KOPT-K1 (cell line): ENCODE measurements around the gene ADRA1B.
"Not testable (repeated sequence)": the region's sequence is repeated elsewhere in the genome, so short reads cannot be mapped to it uniquely, and the experiment has no call there.

Source experiments
- H3K27ac ChIP-seq: fragments of 200-600 bp; sonication (generic); 2 replicates; pipeline ENCODE4 v1.5.1; 2016; ENCODE audit warnings: antibody characterized with exemption, mild to moderate bottlenecking, low read depth, low read length; ENCODE audit not compliant: poor library complexity, severe bottlenecking
- H3K36me3 ChIP-seq: fragments of 200-600 bp; sonication (generic); 2 replicates; pipeline ENCODE4 v1.5.1; 2017; ENCODE audit warnings: antibody characterized with exemption, mild to moderate bottlenecking, low read length, moderate library complexity; ENCODE audit not compliant: insufficient read depth
- H3K9me3 ChIP-seq: fragments of 200-600 bp; sonication (generic); 2 replicates; pipeline ENCODE4 v1.5.1; 2017; ENCODE audit warnings: antibody characterized with exemption, low read length, mild to moderate bottlenecking; ENCODE audit not compliant: insufficient read depth, poor library complexity, severe bottlenecking

The ADRA1B gene

DNA sequence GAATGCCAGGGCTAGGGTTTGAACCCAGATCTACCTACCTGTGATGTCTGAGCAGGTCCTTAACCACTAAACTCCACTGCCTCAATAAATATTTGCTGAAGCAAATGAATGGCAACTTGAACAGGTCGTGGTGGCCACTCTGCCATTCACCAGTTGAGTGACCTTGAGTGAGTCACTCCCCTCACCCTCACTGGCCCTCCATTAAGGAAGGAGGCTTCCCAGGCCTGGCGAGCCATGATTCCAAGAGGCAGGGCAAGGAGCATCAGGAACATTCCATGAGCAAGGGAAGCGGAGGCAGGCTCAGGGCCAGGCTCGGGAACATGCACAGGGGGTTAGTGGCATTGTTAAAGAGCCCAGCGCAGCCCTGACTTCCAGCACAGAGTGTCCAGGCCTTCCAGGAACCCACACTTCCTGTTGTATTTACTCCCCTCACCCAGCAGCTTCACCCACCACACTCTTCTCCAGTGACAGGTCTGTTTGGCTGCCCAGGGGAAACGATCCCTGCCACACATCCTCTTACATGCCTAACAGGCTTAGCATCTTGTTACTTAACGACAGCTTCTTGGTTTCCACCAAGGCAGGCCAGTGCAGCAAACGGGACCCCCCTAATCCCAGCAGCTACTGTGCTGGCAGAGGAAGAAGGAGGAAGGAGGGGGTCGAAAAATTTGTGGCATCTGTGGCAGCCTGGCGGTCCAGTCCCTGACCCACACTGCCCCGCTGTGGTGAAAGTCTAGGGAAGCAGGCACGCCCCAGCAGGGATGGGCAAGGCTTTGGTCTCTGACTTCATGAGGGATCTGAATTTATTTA lies 49.0 kb downstream of the ADRA1B start:
- no peaks in the 10 kb centered on the region for H3K36me3 ChIP-seq
- H3K9me3 ChIP-seq, result no peaks in the 10 kb centered on the region
- no peak overlapping the region for H3K27ac ChIP-seq

DNA sequence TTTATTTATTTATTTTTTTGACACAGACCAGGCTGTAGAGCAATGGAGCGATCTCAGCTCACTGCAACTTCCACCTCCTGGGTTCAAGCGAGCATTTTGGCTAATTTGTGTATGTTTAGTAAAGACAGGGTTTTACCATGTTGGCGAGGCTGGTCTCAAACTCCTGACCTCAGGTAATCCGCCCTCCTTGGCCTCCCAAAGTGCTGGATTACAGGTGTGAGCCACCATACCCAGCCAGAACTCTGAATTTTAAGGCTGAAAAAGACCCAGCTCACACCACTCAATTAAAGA lies 49.5 kb downstream of the ADRA1B start:
- not testable (repeated sequence) for H3K27ac ChIP-seq, H3K36me3 ChIP-seq, H3K9me3 ChIP-seq

DNA sequence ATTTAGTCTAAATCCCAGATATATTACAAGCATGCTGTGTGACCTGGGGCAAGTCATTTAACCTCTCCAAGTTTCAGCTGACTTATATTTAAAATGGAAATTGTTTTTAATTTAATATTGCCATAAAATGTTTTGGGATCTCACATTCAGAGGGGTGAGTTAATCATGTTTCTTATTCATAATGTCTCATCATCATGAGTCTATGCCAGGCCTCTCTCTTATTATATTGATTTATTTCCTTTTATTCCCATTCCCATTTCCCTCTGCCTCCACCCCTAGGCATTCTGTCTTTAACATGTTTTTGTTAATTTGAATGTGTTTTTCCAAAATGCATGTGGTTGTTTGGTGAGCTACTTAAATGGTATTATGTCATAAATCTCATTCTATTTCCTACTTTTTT lies 53.7 kb downstream of the ADRA1B start:
- H3K27ac ChIP-seq, result no peak overlapping the region
- no peaks in the 10 kb centered on the region for H3K36me3 ChIP-seq
- H3K9me3 ChIP-seq, result no peaks in the 10 kb centered on the region

DNA sequence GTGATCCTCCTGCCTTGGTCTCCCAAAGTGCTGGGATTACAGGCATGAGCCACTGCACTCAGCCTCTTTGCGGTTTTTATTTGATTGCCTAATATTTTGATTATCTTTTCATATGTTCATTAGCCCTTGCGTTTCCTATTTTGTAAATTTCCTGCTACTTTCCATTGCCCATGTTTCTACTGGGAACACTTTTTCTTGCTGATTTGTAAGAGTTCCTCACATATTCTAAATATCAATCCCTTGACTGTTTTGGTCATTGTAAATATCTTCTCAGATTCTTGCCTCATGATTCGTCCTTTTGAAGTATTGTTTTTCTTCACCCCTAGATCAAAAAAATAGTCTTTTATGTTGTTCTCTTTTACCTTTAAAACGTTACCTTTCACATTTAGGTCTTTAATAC lies 54.8 kb downstream of the ADRA1B start:
- Histone ChIP-seq H3K27ac (no peak overlapping the region), H3K36me3 (no peaks in the 10 kb centered on the region), H3K9me3 (no peaks in the 10 kb centered on the region)

DNA sequence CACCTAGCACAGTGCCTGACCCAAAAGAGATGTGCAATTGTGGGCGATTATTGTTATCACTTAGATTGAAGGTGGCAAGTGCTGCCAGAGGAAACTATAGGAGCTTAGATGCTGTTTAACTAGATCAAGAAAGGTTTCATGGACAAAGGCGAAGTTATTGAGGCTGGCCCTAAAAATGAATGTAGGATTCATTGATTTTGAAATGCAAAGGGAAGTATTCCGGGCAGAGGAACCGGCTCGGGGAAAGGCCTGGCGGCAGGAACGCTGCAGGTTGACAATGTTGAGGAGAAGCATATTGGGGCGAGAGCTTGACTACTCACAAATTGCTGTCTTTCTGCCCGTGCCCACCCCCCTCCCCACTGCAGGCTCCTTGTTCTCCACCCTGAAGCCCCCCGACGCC lies 55.2 kb downstream of the ADRA1B start:
- Histone ChIP-seq H3K36me3 (no peaks in the 10 kb centered on the region), H3K27ac (no peak overlapping the region)

DNA sequence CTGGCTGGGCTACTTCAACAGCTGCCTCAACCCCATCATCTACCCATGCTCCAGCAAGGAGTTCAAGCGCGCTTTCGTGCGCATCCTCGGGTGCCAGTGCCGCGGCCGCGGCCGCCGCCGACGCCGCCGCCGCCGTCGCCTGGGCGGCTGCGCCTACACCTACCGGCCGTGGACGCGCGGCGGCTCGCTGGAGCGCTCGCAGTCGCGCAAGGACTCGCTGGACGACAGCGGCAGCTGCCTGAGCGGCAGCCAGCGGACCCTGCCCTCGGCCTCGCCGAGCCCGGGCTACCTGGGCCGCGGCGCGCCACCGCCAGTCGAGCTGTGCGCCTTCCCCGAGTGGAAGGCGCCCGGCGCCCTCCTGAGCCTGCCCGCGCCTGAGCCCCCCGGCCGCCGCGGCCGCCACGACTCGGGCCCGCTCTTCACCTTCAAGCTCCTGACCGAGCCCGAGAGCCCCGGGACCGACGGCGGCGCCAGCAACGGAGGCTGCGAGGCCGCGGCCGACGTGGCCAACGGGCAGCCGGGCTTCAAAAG lies 55.7 kb downstream of the ADRA1B start:
- H3K36me3 ChIP-seq, result no peaks in the 10 kb centered on the region
- no peak overlapping the region for H3K27ac ChIP-seq
- H3K9me3 ChIP-seq, result no peaks in the 10 kb centered on the region

More for the DNA sequence above, 55.2 kb downstream of the ADRA1B start:
- no peaks in the 10 kb centered on the region for H3K9me3 ChIP-seq

DNA sequence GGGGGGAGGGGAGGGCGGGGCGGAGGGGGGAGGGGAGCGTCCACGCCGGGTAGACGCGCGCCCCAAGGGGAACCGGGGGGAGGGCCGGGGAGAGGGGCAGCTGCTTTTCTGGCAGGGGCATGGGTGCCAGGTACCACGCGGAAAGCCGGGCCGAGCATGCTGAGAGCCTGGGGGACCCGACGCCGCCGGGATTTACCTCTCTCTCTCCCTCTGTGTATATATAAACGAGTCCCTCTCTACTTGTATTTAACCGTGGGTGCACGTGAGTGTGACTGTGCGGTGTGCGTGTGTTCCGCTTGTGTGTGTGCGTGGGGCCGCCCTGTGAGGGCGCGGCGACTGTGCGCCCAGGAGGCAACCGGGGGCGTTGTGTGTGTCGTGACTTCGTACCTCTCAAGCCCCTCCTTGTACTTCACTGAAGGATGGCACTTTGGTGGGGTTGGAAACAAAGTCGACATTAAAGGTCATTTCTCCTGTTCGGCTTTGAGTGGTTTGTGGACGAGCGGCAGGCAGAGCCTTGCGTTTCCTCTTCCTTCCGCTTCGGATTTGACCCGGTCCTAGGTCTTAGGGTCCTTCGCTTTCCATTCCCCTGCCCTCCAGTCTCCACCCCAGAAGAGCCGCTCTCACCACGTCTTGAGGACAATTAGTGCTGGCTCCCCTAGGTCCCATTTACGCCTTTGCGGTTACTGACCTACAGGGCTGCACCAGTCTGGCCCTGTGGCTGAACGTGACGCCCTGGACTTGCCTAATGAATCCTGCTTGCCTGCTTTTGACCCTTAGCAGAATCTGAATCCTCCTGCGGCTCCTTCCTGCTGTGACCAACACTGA lies 56.5 kb downstream of the ADRA1B start:
- no peaks in the 10 kb centered on the region for H3K9me3 ChIP-seq
- H3K36me3 ChIP-seq, result no peaks in the 10 kb centered on the region
- H3K27ac ChIP-seq, result no peak overlapping the region

DNA sequence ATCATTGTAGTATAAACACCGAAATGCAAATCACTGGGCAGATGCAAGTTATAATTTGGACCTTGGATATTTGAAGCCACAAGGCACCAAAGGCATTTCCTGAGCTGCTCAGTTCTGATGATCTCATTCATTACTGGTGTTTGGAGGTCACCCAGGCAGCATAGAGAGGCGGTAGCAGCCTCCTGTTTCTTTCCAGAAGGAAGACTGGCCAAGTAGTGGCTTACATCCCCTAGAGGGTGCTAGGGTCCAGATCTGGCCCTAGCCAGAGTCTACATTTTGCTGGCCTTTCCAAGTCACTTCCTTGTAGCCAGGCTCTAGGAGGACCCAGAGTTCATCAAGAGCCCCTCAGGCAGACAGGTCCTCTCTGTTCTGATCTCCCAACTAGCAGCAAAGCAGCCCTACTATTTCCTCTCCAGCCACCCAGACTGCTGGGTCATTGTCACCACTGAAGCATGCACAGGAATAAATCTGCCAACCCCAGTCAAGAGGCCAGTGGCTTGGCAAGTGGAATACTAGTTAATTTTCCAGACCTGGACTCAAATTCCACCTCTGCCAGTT lies 59.3 kb downstream of the ADRA1B start:
- H3K9me3 ChIP-seq, result no peaks in the 10 kb centered on the region
- no peak overlapping the region for H3K27ac ChIP-seq
- H3K36me3 ChIP-seq, result no peaks in the 10 kb centered on the region

DNA sequence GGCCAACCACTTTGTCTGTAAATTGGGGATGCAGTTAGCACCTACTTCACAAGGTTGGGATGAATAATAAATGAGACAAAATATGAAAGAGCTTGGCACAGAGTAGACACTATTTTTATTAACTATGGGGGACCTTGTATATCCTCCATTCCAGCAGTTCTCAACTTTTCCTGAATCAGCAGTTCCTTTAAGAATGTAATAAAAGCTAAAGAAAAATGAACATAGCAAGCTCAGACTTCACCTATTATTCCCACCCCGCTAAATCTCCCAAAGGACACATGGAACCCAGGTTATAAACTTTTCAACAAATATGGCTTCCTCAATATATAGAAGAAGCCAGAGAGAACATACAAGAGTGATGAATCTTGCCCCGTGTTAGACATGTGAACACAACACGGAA lies 60.6 kb downstream of the ADRA1B start:
- Histone ChIP-seq H3K9me3 (no peaks in the 10 kb centered on the region), H3K36me3 (no peaks in the 10 kb centered on the region), H3K27ac (no peak overlapping the region)

DNA sequence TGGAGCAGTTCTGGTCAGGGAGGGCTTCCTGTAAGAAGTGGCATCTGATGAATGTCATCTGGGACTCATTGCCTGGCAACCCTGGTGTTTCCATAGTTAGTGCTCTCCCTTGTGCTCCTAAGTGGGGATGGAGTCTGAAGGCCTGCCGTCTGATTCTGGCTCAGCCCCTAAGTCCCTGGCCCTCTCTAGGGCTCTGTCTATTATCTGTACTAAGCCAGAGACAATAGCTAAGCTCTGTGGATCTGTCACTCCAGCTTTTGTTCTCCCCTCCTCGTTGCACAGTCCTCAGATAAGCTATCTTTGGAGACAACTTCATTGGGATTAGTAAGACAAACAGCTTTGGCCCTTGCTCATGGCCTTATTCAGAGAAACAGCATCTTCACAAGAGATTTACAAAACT lies 62.1 kb downstream of the ADRA1B start:
- Histone ChIP-seq H3K27ac (no peak overlapping the region), H3K36me3 (no peaks in the 10 kb centered on the region), H3K9me3 (no peaks in the 10 kb centered on the region)

DNA sequence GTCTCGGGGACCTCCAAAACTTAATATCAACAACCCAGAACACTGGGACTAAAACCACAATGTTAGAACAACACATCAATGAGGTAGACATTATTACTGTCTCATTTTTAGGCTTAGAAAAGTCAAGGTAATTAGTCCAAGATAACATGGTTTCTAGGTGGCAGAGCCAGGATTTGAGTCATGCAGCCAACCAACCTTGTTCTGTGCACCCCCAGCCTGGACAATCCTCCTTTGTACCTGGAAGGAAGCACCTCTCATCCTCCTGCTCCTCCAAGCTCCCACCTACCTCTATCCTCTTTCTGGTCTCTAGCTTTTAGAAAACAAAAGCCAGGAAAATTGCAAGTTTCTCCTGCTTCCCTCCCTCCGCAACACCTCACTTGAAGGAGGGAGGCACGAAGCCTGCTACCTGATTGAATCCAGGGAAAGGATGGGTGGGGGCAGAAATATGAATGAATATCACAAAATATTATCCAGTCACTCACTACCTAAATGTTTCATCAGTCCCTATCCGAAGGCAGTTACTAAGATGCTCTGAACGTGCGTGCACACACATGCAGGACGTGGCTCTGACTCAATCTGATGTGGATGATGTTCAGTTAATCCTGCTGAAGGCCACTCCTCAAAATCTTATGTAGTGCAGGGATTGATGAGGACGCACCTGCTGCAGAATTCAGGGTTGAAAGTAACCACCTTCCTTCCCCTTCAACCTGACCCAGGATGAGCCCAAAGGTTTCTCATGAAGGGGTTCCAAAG lies 66.3 kb downstream of the ADRA1B start:
- Histone ChIP-seq H3K36me3 (no peaks in the 10 kb centered on the region), H3K27ac (no peak overlapping the region), H3K9me3 (no peaks in the 10 kb centered on the region)

DNA sequence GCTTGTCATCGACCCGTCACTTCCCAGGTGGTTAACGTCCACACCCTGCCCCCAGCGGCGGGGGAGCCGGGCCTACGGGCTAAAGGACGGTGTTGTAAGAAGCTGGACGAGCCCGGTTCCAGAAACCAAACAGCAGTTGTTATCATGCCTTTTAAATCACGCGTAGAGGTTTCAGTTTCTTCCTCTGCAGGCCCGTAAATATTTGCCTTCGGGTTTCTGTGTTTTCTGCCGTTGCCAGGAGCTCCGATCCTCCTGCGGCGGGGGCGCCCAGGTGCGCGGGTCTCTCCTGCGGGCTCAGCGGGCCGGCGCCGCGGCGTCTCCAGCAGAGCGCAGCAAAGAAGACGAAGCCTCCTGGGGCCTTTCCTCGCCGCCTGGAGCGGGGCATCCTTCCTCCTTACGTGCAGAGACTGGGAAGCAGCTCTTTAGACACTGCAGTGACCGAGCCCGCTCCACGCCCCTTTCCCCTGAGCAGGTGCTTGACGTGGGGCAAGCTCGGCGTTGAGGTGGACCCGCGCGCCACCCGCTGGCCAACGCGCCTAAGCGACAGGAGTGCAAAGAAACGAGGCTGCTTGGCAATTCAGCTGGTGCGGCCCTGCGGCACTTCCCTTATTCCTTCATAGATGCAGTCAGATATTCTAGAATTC lies 70.9 kb downstream of the ADRA1B start:
- H3K9me3 ChIP-seq, result no peaks in the 10 kb centered on the region
- no peaks in the 10 kb centered on the region for H3K36me3 ChIP-seq
- H3K27ac ChIP-seq, result no peak overlapping the region

DNA sequence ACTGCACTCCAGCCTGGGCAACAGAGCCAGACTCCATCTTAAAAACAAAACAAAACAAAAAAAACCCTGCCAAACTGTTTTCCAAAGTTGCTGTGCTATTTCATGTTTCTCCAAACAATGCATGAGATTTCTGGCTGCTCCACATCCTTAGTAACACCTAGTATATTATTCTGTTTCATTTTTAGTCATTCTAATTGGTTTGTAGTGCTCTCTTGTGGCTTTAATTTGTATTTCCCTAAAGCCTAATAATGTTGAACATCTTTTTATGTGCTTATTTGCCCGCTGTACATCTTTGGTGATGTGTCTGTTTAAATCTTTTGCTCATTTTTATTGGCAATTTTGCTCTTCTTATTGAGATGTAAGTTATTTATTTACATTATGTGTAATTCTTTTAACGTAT lies 74.2 kb downstream of the ADRA1B start:
- Histone ChIP-seq H3K27ac (no peak overlapping the region), H3K36me3 (no peaks in the 10 kb centered on the region), H3K9me3 (peaks cover 14% of the 10 kb centered on the region)

DNA sequence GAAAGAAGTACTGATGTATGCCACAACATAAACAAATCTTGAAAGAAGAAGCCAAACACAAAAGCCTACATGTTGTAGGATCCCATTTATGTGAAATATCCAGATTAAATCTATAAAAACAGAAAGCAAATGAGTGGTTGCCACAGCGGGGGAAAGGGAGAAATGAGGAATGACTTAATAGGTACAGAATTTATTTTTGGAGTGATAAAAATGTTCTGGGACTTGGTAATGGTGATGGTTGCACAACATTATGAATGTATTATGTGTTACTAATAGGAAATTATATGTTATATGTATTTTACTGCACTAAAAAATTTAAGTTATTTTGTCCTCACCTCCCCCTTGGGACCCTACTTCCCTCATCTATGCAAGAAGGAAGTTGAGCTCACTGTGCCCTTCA lies 76.3 kb downstream of the ADRA1B start:
- Histone ChIP-seq H3K36me3 (no peaks in the 10 kb centered on the region), H3K27ac (no peak overlapping the region), H3K9me3 (peaks cover 14% of the 10 kb centered on the region)
